SK-N-SH (cell line): ENCODE data around the gene TTC19.

Experiments used
- CHD2 ChIP-seq: fragments of 150-350 bp; IDR thresholded peaks from 2 replicates; pipeline ENCODE4 v1.6.1; 2018; ENCODE audit warnings: low read length; ENCODE audit not compliant: partially characterized antibody
- CTCF ChIP-seq: fragments of 200-600 bp; sonication (generic); IDR thresholded peaks from 2 replicates; pipeline ENCODE4 v1.6.1; 2017; ENCODE audit warnings: antibody characterized with exemption, mild to moderate bottlenecking, moderate library complexity
- EZH2phosphoT487 ChIP-seq: fragments of 200-600 bp; sonication (generic); IDR thresholded peaks from 2 replicates; pipeline ENCODE4 v1.6.1; 2017; ENCODE audit warnings: low read depth, mixed run types, mild to moderate bottlenecking, antibody characterized with exemption, moderate library complexity, borderline replicate concordance
- FOSL2 ChIP-seq: IDR thresholded peaks from 2 replicates; pipeline ENCODE4 v1.4.0; 2012; ENCODE audit warnings: low read depth, mild to moderate bottlenecking, moderate library complexity, borderline replicate concordance
- FOXM1 ChIP-seq: IDR thresholded peaks from 2 replicates; pipeline ENCODE4 v1.4.0; 2012; ENCODE audit warnings: low read depth, mild to moderate bottlenecking
- GABPA ChIP-seq: IDR thresholded peaks from 2 replicates; pipeline ENCODE4 v1.4.0; 2012; ENCODE audit warnings: low read depth, mild to moderate bottlenecking
- GATA2 ChIP-seq: sonication (generic); formaldehyde crosslinking; IDR thresholded peaks from 2 replicates; pipeline ENCODE4 v1.5.0; 2020; ENCODE audit warnings: mild to moderate bottlenecking, missing genetic modification reagents
- MAX ChIP-seq: IDR thresholded peaks from 2 replicates; pipeline ENCODE4 v1.4.0; 2012; ENCODE audit warnings: low read depth
- NFIC ChIP-seq: IDR thresholded peaks from 2 replicates; pipeline ENCODE4 v1.4.0; 2012; ENCODE audit warnings: borderline replicate concordance
- POLR2AphosphoS5 ChIP-seq: IDR thresholded peaks from 2 replicates; pipeline ENCODE4 v1.6.1; 2012; ENCODE audit warnings: low read depth, low read length
- USF2 ChIP-seq: fragments of 150-350 bp; IDR thresholded peaks from 2 replicates; pipeline ENCODE4 v1.6.1; 2017; ENCODE audit warnings: antibody characterized with exemption, low read length, low read depth, borderline replicate concordance

- no peak for TF ChIP-seq CTCF
- no peak for TF ChIP-seq POLR2AphosphoS5
- TF ChIP-seq GABPA, result no peak
- TF ChIP-seq FOSL2, result no peak
- TF ChIP-seq CHD2, result no peak
- no peak for TF ChIP-seq EZH2phosphoT487
- TF ChIP-seq USF2, result no peak
- no peak for TF ChIP-seq NFIC
- TF ChIP-seq GATA2 (CRISPR knock-in tag), result no peak
- TF ChIP-seq MAX, result no peak
- TF ChIP-seq FOXM1, result no peak
These were observed 41.2 kb upstream of the TTC19 start for GRCh38 chr17:15958484-15958854.
